Measurements from ENCODE around the gene USP35. TPM values are rescaled to one million over a fixed set of nuclear protein-coding genes. Genes with fewer than 3 reads are reported as not detected.

USP35 gene
- total and polyA plus RNA-seq, 2 experiments from 2014 or later, result 11.1 to 35.0 TPM

DNA sequence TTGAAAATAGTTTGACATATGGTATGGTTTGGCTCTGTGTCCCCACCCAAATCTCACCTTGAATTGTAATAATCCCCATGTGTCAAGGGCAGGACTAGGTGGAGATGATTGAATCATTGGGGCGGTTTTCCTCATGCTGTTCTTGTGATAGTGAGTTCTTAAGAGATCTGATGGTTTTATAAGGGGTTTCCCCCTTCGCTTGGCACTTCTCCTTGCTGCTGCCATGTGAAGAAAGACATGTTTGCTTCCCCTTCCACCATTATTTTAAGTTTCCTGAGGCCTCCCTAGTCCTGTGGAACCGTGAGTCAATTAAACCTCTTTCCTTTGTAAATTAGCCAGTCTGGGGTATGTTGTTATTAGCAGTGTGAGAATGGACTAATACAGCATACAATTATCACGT is 8.0 kb upstream of the USP35 start:
- H3K9me3 ChIP-seq (ENCODE audit: low read depth), result no peaks in the 10 kb centered on the region
- no peak for DNase-seq (ENCODE audit: low read depth in 1 of 2, low spot score in 1 of 2)
- H3K4me1 ChIP-seq (ENCODE audit: low read depth), result peaks cover 20% of the 10 kb centered on the region
- no peak overlapping the region for H3K4me3 ChIP-seq
- H3K27ac ChIP-seq, result no peak overlapping the region
- no peaks in the 10 kb centered on the region for H3K36me3 ChIP-seq
- no peaks in the 10 kb centered on the region for H3K27me3 ChIP-seq
- TF ChIP-seq CTCF (IDR thresholded peaks at IDR 0.05; ENCODE audit: low read depth, low read length), result no peak

DNA sequence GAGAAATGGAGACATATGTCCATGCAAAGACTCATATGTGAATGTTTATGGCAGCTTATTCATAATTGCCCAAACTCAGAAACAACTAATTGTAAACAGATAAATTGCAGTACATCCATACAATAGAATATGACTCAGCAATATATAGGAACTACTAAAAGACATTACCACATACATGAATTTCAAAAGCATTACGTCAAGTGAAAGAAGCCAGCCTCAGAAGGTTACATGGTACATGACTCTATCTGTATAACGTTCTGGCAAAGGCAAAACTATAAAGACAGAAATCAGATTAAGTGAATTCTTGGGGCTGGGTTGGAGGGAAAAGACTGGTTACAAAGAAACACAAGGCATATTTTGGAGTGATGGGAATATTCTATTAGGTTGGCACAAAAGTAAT is 7.5 kb upstream of the USP35 start:
- DNase-seq (ENCODE audit: low read depth in 1 of 2, low spot score in 1 of 2), result peak in 1 of 2 donors; percentile 68
- no peak overlapping the region for H3K4me3 ChIP-seq
- no peaks in the 10 kb centered on the region for H3K36me3 ChIP-seq
- H3K27me3 ChIP-seq, result no peaks in the 10 kb centered on the region
- H3K4me1 ChIP-seq (ENCODE audit: low read depth), result peaks cover 20% of the 10 kb centered on the region
- H3K9me3 ChIP-seq (ENCODE audit: low read depth), result no peaks in the 10 kb centered on the region
- H3K27ac ChIP-seq, result no peak overlapping the region
- TF ChIP-seq CTCF (IDR thresholded peaks at IDR 0.05; ENCODE audit: low read depth, low read length), result no peak

GRCh38 chr11:78187366-78188285 is 1.1 kb upstream of the USP35 start:
- Histone ChIP-seq H3K27me3 (no peaks in the 10 kb centered on the region), H3K4me1 (ENCODE audit: low read depth) (peaks cover 27% of the 10 kb centered on the region), H3K4me3 (peak overlapping the region; percentile 57), H3K9me3 (ENCODE audit: low read depth) (no peaks in the 10 kb centered on the region), H3K27ac (peak overlapping the region; percentile 78), H3K36me3 (no peaks in the 10 kb centered on the region)
- peak in 1 of 2 donors; percentile 53 for DNase-seq (ENCODE audit: low read depth in 1 of 2, low spot score in 1 of 2)
- no peak for TF ChIP-seq CTCF (IDR thresholded peaks at IDR 0.05; ENCODE audit: low read depth, low read length)

- Histone ChIP-seq H3K4me1 (ENCODE audit: low read depth) (peaks cover 27% of the 10 kb centered on the region), H3K27ac (no peak overlapping the region), H3K36me3 (no peaks in the 10 kb centered on the region), H3K9me3 (ENCODE audit: low read depth) (no peaks in the 10 kb centered on the region), H3K4me3 (peak overlapping the region; percentile 57), H3K27me3 (no peaks in the 10 kb centered on the region)
- DNase-seq (ENCODE audit: low read depth in 1 of 2, low spot score in 1 of 2), result no peak
- TF ChIP-seq CTCF (IDR thresholded peaks at IDR 0.05; ENCODE audit: low read depth, low read length), result no peak
Observed at GRCh38 chr11:78189174-78189724, 530 bp downstream of the USP35 start.

GRCh38 chr11:78189851-78190250 is 1.1 kb downstream of the USP35 start:
- DNase-seq (ENCODE audit: low read depth in 1 of 2, low spot score in 1 of 2), result no peak
- no peak for TF ChIP-seq CTCF (IDR thresholded peaks at IDR 0.05; ENCODE audit: low read depth, low read length)
- H3K27ac ChIP-seq, result no peak overlapping the region
- H3K9me3 ChIP-seq (ENCODE audit: low read depth), result no peaks in the 10 kb centered on the region
- H3K4me1 ChIP-seq (ENCODE audit: low read depth), result peaks cover 30% of the 10 kb centered on the region
- no peaks in the 10 kb centered on the region for H3K27me3 ChIP-seq
- peak overlapping the region; percentile 57 for H3K4me3 ChIP-seq
- no peaks in the 10 kb centered on the region for H3K36me3 ChIP-seq

All from cardiac muscle cell (in vitro differentiated cells and primary cell).